ENCODE results near the gene KIAA0753.

DNA sequence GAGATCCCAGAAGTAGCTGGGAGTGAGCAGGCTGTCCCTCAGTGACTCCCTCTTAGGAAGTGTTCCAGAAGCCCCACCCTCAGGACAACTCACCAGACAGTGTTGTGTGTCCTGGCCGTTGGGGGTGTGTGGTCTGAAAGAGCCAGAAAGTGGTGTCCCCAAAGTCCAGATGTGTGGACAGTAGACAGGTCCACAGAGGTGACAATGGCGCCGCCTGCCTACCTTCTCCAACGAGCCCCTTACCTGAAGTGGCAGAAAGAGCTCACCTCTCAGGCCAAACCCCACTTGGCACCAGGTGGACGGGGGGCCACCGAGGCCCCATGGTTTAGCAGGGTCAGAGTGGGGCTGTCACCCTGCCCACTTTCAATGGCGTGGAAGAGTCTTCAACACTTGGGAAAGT lies 30.9 kb upstream of the KIAA0753 start:
- TF ChIP-seq, protein P1, sequence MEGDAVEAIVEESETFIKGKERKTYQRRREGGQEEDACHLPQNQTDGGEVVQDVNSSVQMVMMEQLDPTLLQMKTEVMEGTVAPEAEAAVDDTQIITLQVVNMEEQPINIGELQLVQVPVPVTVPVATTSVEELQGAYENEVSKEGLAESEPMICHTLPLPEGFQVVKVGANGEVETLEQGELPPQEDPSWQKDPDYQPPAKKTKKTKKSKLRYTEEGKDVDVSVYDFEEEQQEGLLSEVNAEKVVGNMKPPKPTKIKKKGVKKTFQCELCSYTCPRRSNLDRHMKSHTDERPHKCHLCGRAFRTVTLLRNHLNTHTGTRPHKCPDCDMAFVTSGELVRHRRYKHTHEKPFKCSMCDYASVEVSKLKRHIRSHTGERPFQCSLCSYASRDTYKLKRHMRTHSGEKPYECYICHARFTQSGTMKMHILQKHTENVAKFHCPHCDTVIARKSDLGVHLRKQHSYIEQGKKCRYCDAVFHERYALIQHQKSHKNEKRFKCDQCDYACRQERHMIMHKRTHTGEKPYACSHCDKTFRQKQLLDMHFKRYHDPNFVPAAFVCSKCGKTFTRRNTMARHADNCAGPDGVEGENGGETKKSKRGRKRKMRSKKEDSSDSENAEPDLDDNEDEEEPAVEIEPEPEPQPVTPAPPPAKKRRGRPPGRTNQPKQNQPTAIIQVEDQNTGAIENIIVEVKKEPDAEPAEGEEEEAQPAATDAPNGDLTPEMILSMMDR (IDR thresholded peaks at IDR 0.05) = no peak
- TF ChIP-seq POLR2A (IDR thresholded peaks at IDR 0.05) = no peak

Data from lower leg skin (tissue), 3 donors.